Peyer's patch (tissue), 4 donors: ENCODE measurements around the gene CHD1L.

Source experiments
- CTCF ChIP-seq, 6 experiments: fragments of 450-650 bp in 4 of 6; fragments of 200-600 bp in 2 of 6; sonication (generic) in 1 of 6; IDR thresholded peaks; one replicate each; pipeline ENCODE4 v1.5.1; 2017 to 2019; ENCODE audit warnings: antibody characterized with exemption in 6 of 6, mild to moderate bottlenecking in 3 of 6, moderate library complexity in 1 of 6
- POLR2A ChIP-seq, 2 donors: fragments of 450-650 bp; IDR thresholded peaks; one replicate each; pipeline ENCODE4 v1.5.1; 2017; ENCODE audit warnings: antibody characterized with exemption in 2 of 2, mild to moderate bottlenecking in 2 of 2, moderate library complexity in 2 of 2

GRCh38 chr1:147245129-147245528 is 2.6 kb downstream of the CHD1L start:
- no peak for TF ChIP-seq CTCF (IDR thresholded peaks at IDR 0.05)
- no peak for TF ChIP-seq POLR2A (IDR thresholded peaks at IDR 0.05)
